HG03045 (cell line): Measurements from ENCODE around the gene PLCH1.

Experiments used
- ATAC-seq: cut with Tn5 transposase; IDR thresholded peaks from one replicate; pipeline ENCODE4 v1.9.1; 2021; ENCODE audit warnings: mild to moderate bottlenecking, moderate library complexity; ENCODE audit not compliant: unreplicated experiment

The PLCH1 gene

GRCh38 chr3:155745795-155746550 lies 1.1 kb upstream of the PLCH1 start:
- no peak for ATAC-seq

GRCh38 chr3:155744010-155744625 lies 753 bp downstream of the PLCH1 start:
- peak; percentile 39 for ATAC-seq

GRCh38 chr3:155743606-155744005 lies 1.3 kb downstream of the PLCH1 start:
- no peak for ATAC-seq

- ATAC-seq: no peak
Observed at GRCh38 chr3:155742349-155742965, 2.4 kb downstream of the PLCH1 start.

- ATAC-seq: no peak
Observed at GRCh38 chr3:155741603-155742002, 3.3 kb downstream of the PLCH1 start.

- ATAC-seq: no peak
Observed at GRCh38 chr3:155741101-155741500, 3.8 kb downstream of the PLCH1 start.

- no peak for ATAC-seq
Observed at GRCh38 chr3:155739154-155739553, 5.7 kb downstream of the PLCH1 start.

- no peak for ATAC-seq
Observed at GRCh38 chr3:155738580-155739076, 6.2 kb downstream of the PLCH1 start.

GRCh38 chr3:155737844-155738460 lies 6.9 kb downstream of the PLCH1 start:
- peak; percentile 92 for ATAC-seq

GRCh38 chr3:155736381-155736780 lies 8.5 kb downstream of the PLCH1 start:
- ATAC-seq: no peak

GRCh38 chr3:155730843-155731242 lies 14.0 kb downstream of the PLCH1 start:
- no peak for ATAC-seq

GRCh38 chr3:155727836-155728235 lies 17.0 kb downstream of the PLCH1 start:
- no peak for ATAC-seq

- ATAC-seq: no peak
Observed at GRCh38 chr3:155714295-155714718, 30.6 kb downstream of the PLCH1 start.

GRCh38 chr3:155712008-155712407 lies 32.9 kb downstream of the PLCH1 start:
- peak; percentile 89 for ATAC-seq

GRCh38 chr3:155704771-155705559 lies 39.9 kb downstream of the PLCH1 start:
- ATAC-seq: no peak

GRCh38 chr3:155704061-155704460 lies 40.8 kb downstream of the PLCH1 start:
- ATAC-seq: no peak

- ATAC-seq: no peak
Observed at GRCh38 chr3:155702745-155703591, 41.9 kb downstream of the PLCH1 start.

- no peak for ATAC-seq
Observed at GRCh38 chr3:155701882-155702465, 42.9 kb downstream of the PLCH1 start.

GRCh38 chr3:155697542-155697941 lies 47.3 kb downstream of the PLCH1 start:
- no peak for ATAC-seq
